H9 (cell line): ENCODE measurements around the gene PREX1. TPM values are rescaled to one million over a fixed set of nuclear protein-coding genes. Genes with fewer than 3 reads are reported as not detected.

Source experiments
- DNase-seq: peaks from one replicate; pipeline ENCODE4 v3.0.0-alpha.2; 2017
- H2AFZ ChIP-seq: one replicate; pipeline ENCODE4 v1.6.1; 2013; ENCODE audit warnings: mild to moderate bottlenecking, low read length, control low read depth, moderate library complexity
- H2AK5ac ChIP-seq: 2 replicates; pipeline ENCODE4 v1.6.1; 2013; ENCODE audit warnings: low read length, control low read depth, mixed read lengths; ENCODE audit not compliant: insufficient read length
- H2BK120ac ChIP-seq: one replicate; pipeline ENCODE4 v1.6.1; 2013; ENCODE audit warnings: low read depth, mild to moderate bottlenecking, low read length, control low read depth, inconsistent platforms; ENCODE audit not compliant: poor library complexity, severe bottlenecking
- H2BK12ac ChIP-seq: 2 replicates; pipeline ENCODE4 v1.6.1; 2013; ENCODE audit warnings: low read length, control low read depth, mixed read lengths, low read depth; ENCODE audit not compliant: insufficient read length
- H2BK15ac ChIP-seq: 2 replicates; pipeline ENCODE4 v1.6.1; 2013; ENCODE audit warnings: low read depth, low read length, control low read depth
- H2BK20ac ChIP-seq: one replicate; pipeline ENCODE4 v1.6.1; 2013; ENCODE audit warnings: low read depth, mild to moderate bottlenecking, low read length, control low read depth, inconsistent platforms; ENCODE audit not compliant: poor library complexity, severe bottlenecking
- H2BK5ac ChIP-seq: 2 replicates; pipeline ENCODE4 v1.6.1; 2013; ENCODE audit warnings: low read length, control low read depth, mixed read lengths; ENCODE audit not compliant: insufficient read length
- H3K14ac ChIP-seq: 2 replicates; pipeline ENCODE4 v1.6.1; 2013; ENCODE audit warnings: low read length, control low read depth; ENCODE audit not compliant: insufficient read depth
- H3K18ac ChIP-seq: 2 replicates; pipeline ENCODE4 v1.6.1; 2013; ENCODE audit warnings: low read depth, mild to moderate bottlenecking, mixed read lengths, low read length, control low read depth; ENCODE audit not compliant: insufficient read length
- H3K23ac ChIP-seq: 2 replicates; pipeline ENCODE4 v1.6.1; 2013; ENCODE audit warnings: low read length, control low read depth, mixed read lengths, low read depth; ENCODE audit not compliant: insufficient read length
- H3K23me2 ChIP-seq: 2 replicates; pipeline ENCODE4 v1.6.1; 2013; ENCODE audit warnings: low read depth, mild to moderate bottlenecking, mixed read lengths, low read length, control low read depth; ENCODE audit not compliant: insufficient read length, poor library complexity, severe bottlenecking
- H3K27ac ChIP-seq: 2 replicates; pipeline ENCODE4 v1.5.1; 2013; ENCODE audit warnings: low read length, control low read depth, mixed read lengths, low read depth; ENCODE audit not compliant: insufficient read length
- H3K27me3 ChIP-seq: 2 replicates; pipeline ENCODE4 v1.6.1; 2013; ENCODE audit warnings: low read length, control low read depth, inconsistent platforms; ENCODE audit not compliant: insufficient read depth
- H3K4ac ChIP-seq: 2 replicates; pipeline ENCODE4 v1.6.1; 2013; ENCODE audit warnings: low read depth, mild to moderate bottlenecking, control low read depth, inconsistent platforms, low read length, moderate library complexity
- H3K4me1 ChIP-seq: 2 replicates; pipeline ENCODE4 v1.6.1; 2013; ENCODE audit warnings: low read length, control low read depth, inconsistent platforms; ENCODE audit not compliant: insufficient read depth
- H3K4me2 ChIP-seq: 2 replicates; pipeline ENCODE4 v1.6.1; 2013; ENCODE audit warnings: low read length, control low read depth, mixed read lengths; ENCODE audit not compliant: insufficient read length, insufficient read depth
- H3K56ac ChIP-seq: 2 replicates; pipeline ENCODE4 v1.6.1; 2013; ENCODE audit warnings: low read depth, mild to moderate bottlenecking, mixed read lengths, low read length, control low read depth; ENCODE audit not compliant: insufficient read length
- H3K79me1 ChIP-seq: 2 replicates; pipeline ENCODE4 v1.6.1; 2013; ENCODE audit warnings: low read depth, mild to moderate bottlenecking, moderate library complexity, low read length, control low read depth, inconsistent platforms; ENCODE audit not compliant: insufficient read depth, poor library complexity, severe bottlenecking
- H3K79me2 ChIP-seq: 2 replicates; pipeline ENCODE4 v1.6.1; 2013; ENCODE audit warnings: low read length, control low read depth, inconsistent platforms; ENCODE audit not compliant: insufficient read depth
- H3K9ac ChIP-seq: 2 replicates; pipeline ENCODE4 v1.6.1; 2013; ENCODE audit warnings: low read length, control low read depth, mixed read lengths; ENCODE audit not compliant: insufficient read length; ENCODE audit errors: extremely low read depth
- H3K9me3 ChIP-seq: one replicate; pipeline ENCODE4 v1.6.1; 2013; ENCODE audit warnings: low read depth, low read length, inconsistent platforms; ENCODE audit not compliant: control insufficient read depth
- H3T11ph ChIP-seq: one replicate; pipeline ENCODE4 v1.6.1; 2013; ENCODE audit warnings: mild to moderate bottlenecking, low read length, control low read depth, inconsistent platforms
- H4K20me1 ChIP-seq: one replicate; pipeline ENCODE4 v1.6.1; 2013; ENCODE audit not compliant: control insufficient read depth, insufficient read length, insufficient read depth
- H4K5ac ChIP-seq: 2 replicates; pipeline ENCODE4 v1.6.1; 2013; ENCODE audit warnings: low read depth, mild to moderate bottlenecking, mixed read lengths, low read length, control low read depth; ENCODE audit not compliant: insufficient read length
- H4K8ac ChIP-seq: replicated peaks from 2 replicates; pipeline ENCODE4 v1.6.1; 2013; ENCODE audit warnings: low read length, control low read depth, mixed read lengths, low read depth; ENCODE audit not compliant: insufficient read length
- H4K91ac ChIP-seq: 2 replicates; pipeline ENCODE4 v1.6.1; 2013; ENCODE audit warnings: low read depth, mild to moderate bottlenecking, moderate library complexity, mixed read lengths, low read length, control low read depth; ENCODE audit not compliant: insufficient read length
- H3K27ac Mint-ChIP-seq, 3 experiments: 2 replicates in 2 of 3; 3 replicates in 1 of 3; pipeline ENCODE4 v1.8.0; 2020 to 2021; ENCODE audit warnings: mixed read lengths in 3 of 3, mild to moderate bottlenecking in 1 of 3, moderate library complexity in 1 of 3
- H3K27me3 Mint-ChIP-seq: 2 replicates; pipeline ENCODE4 v1.8.0; 2021; ENCODE audit warnings: low read depth, mild to moderate bottlenecking, moderate library complexity, mixed read lengths
- H3K36me3 Mint-ChIP-seq, 3 experiments: 2 replicates in 2 of 3; 3 replicates in 1 of 3; pipeline ENCODE4 v1.8.0; 2020 to 2021; ENCODE audit warnings: low read depth in 3 of 3, mixed read lengths in 3 of 3; ENCODE audit not compliant: insufficient read depth in 1 of 3
- H3K4me1 Mint-ChIP-seq, 2 experiments: 2 replicates each; pipeline ENCODE4 v1.8.0; 2020; ENCODE audit warnings: mixed read lengths in 2 of 2
- H3K4me3 Mint-ChIP-seq, 2 experiments: 2 replicates in 1 of 2; 3 replicates in 1 of 2; pipeline ENCODE4 v1.8.0; 2020 to 2021; ENCODE audit warnings: mild to moderate bottlenecking in 2 of 2, mixed read lengths in 2 of 2, moderate library complexity in 1 of 2
- H3K9me3 Mint-ChIP-seq, 2 experiments: 2 replicates in 1 of 2; 3 replicates in 1 of 2; pipeline ENCODE4 v1.8.0; 2020; ENCODE audit warnings: mild to moderate bottlenecking in 2 of 2, mixed read lengths in 2 of 2, moderate library complexity in 1 of 2
- WGBS: extraction: QIAGEN DNeasy Blood & Tissue Kit; methylation state at CpG from one replicate; pipeline ENCODE4 v1.1.7; 2013; ENCODE audit warnings: missing lambda C conversion rate, low lambda C conversion rate, mixed read lengths; ENCODE audit not compliant: insufficient read length; ENCODE audit errors: extremely low coverage; 5-methylcytosine and 5-hydroxymethylcytosine counted together
- total RNA-seq: library from RNA; stranded (reverse); gene quantifications from 2 replicates; pipeline ENCODE4 v1.2.1, GENCODE V29; 2021
- TF ChIP-seq, protein P1 (sequence below): fragments of 200-600 bp; sonication (generic); conservative IDR thresholded peaks from 3 replicates; pipeline ENCODE4 v1.8.0; 2021; ENCODE audit warnings: antibody characterized with exemption, mild to moderate bottlenecking

Gene PREX1
- total RNA-seq, 1 experiment from 2014 or later, result 6.6 TPM

DNA sequence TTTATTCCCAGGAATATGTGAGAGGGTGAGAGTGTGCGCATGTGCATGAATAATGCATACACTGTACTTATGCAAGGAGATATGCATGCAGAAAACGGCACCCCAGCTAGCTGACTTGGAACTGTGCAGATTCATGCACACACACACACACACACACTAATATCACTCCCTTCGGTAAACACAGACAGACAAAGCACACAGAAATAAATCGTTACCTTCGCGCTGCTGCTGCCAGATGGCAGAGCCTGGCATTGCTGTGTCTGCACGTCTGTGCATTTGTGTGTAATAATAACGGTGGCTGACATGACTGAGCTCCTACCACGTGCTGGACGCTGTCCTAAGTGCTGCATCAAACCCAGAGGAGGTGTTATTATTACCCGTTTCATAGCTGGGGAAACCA is 36.8 kb downstream of the PREX1 start:
- H3K14ac ChIP-seq, result no peak overlapping the region
- Mint-ChIP-seq H3K9me3 (no peaks in the 10 kb centered on the region; a peak in 1 of 5 replicates), H3K4me1 (peaks cover 25 to 46% of the 10 kb centered on the region in 2 experiments), H3K27ac (peak overlapping the region in 1 of 3 experiments; percentile 60; a peak in 1 of 7 replicates), H3K36me3 (no peaks in the 10 kb centered on the region), H3K27me3 (no peaks in the 10 kb centered on the region), H3K4me3 (no peak overlapping the region)
- no peak overlapping the region for H2AFZ ChIP-seq
- no peak overlapping the region for H2AK5ac ChIP-seq
- H2BK15ac ChIP-seq, result no peak overlapping the region
- no peaks in the 10 kb centered on the region for H3K27me3 ChIP-seq
- TF ChIP-seq, protein P1, sequence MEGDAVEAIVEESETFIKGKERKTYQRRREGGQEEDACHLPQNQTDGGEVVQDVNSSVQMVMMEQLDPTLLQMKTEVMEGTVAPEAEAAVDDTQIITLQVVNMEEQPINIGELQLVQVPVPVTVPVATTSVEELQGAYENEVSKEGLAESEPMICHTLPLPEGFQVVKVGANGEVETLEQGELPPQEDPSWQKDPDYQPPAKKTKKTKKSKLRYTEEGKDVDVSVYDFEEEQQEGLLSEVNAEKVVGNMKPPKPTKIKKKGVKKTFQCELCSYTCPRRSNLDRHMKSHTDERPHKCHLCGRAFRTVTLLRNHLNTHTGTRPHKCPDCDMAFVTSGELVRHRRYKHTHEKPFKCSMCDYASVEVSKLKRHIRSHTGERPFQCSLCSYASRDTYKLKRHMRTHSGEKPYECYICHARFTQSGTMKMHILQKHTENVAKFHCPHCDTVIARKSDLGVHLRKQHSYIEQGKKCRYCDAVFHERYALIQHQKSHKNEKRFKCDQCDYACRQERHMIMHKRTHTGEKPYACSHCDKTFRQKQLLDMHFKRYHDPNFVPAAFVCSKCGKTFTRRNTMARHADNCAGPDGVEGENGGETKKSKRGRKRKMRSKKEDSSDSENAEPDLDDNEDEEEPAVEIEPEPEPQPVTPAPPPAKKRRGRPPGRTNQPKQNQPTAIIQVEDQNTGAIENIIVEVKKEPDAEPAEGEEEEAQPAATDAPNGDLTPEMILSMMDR, result no peak
- H3T11ph ChIP-seq, result no peak overlapping the region
- no peak for DNase-seq
- no peak overlapping the region for H3K9ac ChIP-seq
- no peak overlapping the region for H3K27ac ChIP-seq
- 0 out of 2 replicates have a peak, but pooled peaks cover 3% of the 10 kb centered on the region for H3K79me2 ChIP-seq
- no peak overlapping the region for H3K23ac ChIP-seq
- H4K91ac ChIP-seq, result no peak overlapping the region
- no peak overlapping the region for H2BK5ac ChIP-seq
- H2BK12ac ChIP-seq, result no peak overlapping the region
- H3K9me3 ChIP-seq, result no peaks in the 10 kb centered on the region
- H3K79me1 ChIP-seq, result no peaks in the 10 kb centered on the region
- no peak overlapping the region for H3K4me2 ChIP-seq
- no CpG with 5 or more reads among the region's 11 CpGs for WGBS
- H4K20me1 ChIP-seq, result no peaks in the 10 kb centered on the region
- no peak overlapping the region for H4K8ac ChIP-seq
- no peak overlapping the region for H3K56ac ChIP-seq
- no peaks in the 10 kb centered on the region; the same call in 1 of the 2 replicates for H3K4me1 ChIP-seq
- H3K18ac ChIP-seq, result no peak overlapping the region
- no peak overlapping the region for H4K5ac ChIP-seq
- H2BK120ac ChIP-seq, result no peak overlapping the region
- no peak overlapping the region for H2BK20ac ChIP-seq
- no peaks in the 10 kb centered on the region for H3K23me2 ChIP-seq
- no peak overlapping the region for H3K4ac ChIP-seq
